IMR-90 (cell line): Measurements from ENCODE around the gene LRFN4. TPM values are rescaled to one million over a fixed set of nuclear protein-coding genes. Genes with fewer than 3 reads are reported as not detected.

Source experiments
- ATAC-seq: fragments of 200-7000 bp; cut with Tn5 transposase; 2 replicates; pipeline ENCODE4 v1.9.1; 2020; ENCODE audit warnings: low read depth, mild to moderate bottlenecking, moderate library complexity
- BruUV-seq: library from RNA; stranded (reverse); fragments of 400-500 nt; replicated peaks from 2 replicates; lab custom pipeline; 2021; lab: Mats Ljungman, UMichigan
- CTCF ChIA-PET: fragments of 300-600 bp; formaldehyde crosslinking; extraction: SDS; loops from one replicate; lab custom pipeline; 2021; ENCODE audit warnings: antibody characterized with exemption; lab: Yijun Ruan, JAX
- POLR2A ChIA-PET: fragments of 300-600 bp; sonication (Branson Sonifier 250); formaldehyde crosslinking; loops from one replicate; lab custom pipeline; 2022; ENCODE audit warnings: antibody characterized with exemption; ENCODE audit not compliant: unreplicated experiment; lab: Charles Lee
- DNase-seq: peaks from one replicate; pipeline ENCODE4 v3.0.0; 2013
- H2AFZ ChIP-seq: replicated peaks from 2 replicates; pipeline ENCODE3; 2013; ENCODE audit warnings: low read length, mild to moderate bottlenecking; ENCODE audit not compliant: poor library complexity
- H2AK5ac ChIP-seq: 2 replicates; pipeline ENCODE4 v1.6.1; 2013; ENCODE audit warnings: low read depth, low read length, inconsistent platforms
- H2AK9ac ChIP-seq: replicated peaks from 2 replicates; pipeline ENCODE3; 2013; ENCODE audit warnings: mild to moderate bottlenecking, low read depth, low read length, moderate library complexity; ENCODE audit not compliant: poor library complexity
- H2BK120ac ChIP-seq: 2 replicates; pipeline ENCODE4 v1.6.1; 2013; ENCODE audit warnings: low read depth, low read length, inconsistent platforms
- H2BK15ac ChIP-seq: 3 replicates; pipeline ENCODE4 v1.6.1; 2013; ENCODE audit warnings: low read depth, low read length, inconsistent platforms
- H2BK20ac ChIP-seq: 2 replicates; pipeline ENCODE4 v1.6.1; 2013; ENCODE audit warnings: low read depth, mild to moderate bottlenecking, inconsistent platforms, low read length, moderate library complexity
- H2BK5ac ChIP-seq: 2 replicates; pipeline ENCODE4 v1.6.1; 2013; ENCODE audit warnings: mild to moderate bottlenecking, low read depth, low read length, inconsistent platforms; ENCODE audit not compliant: poor library complexity, severe bottlenecking
- H3K14ac ChIP-seq: replicated peaks from 2 replicates; pipeline ENCODE4 v1.6.1; 2013; ENCODE audit warnings: low read depth, low read length, inconsistent platforms
- H3K18ac ChIP-seq: 2 replicates; pipeline ENCODE4 v1.6.1; 2013; ENCODE audit warnings: low read depth, low read length, control low read depth
- H3K23ac ChIP-seq: 2 replicates; pipeline ENCODE4 v1.6.1; 2013; ENCODE audit warnings: low read depth, low read length, inconsistent platforms
- H3K27ac ChIP-seq: 2 replicates; pipeline ENCODE4 v1.5.1; 2013; ENCODE audit warnings: mild to moderate bottlenecking, control low read depth, low read length; ENCODE audit not compliant: insufficient read depth
- H3K27me3 ChIP-seq: 2 replicates; pipeline ENCODE4 v1.6.1; 2013; ENCODE audit warnings: low read length; ENCODE audit not compliant: control insufficient read depth, insufficient read depth
- H3K36me3 ChIP-seq: 2 replicates; pipeline ENCODE4 v1.6.1; 2013; ENCODE audit warnings: low read length, mixed read lengths; ENCODE audit not compliant: control insufficient read depth, insufficient read depth
- H3K4ac ChIP-seq: 2 replicates; pipeline ENCODE4 v1.6.1; 2013; ENCODE audit warnings: low read depth, low read length, inconsistent platforms
- H3K4me1 ChIP-seq: 2 replicates; pipeline ENCODE4 v1.6.1; 2013; ENCODE audit warnings: low read length, mixed read lengths; ENCODE audit not compliant: control insufficient read depth, insufficient read depth
- H3K4me2 ChIP-seq: 2 replicates; pipeline ENCODE4 v1.6.1; 2013; ENCODE audit warnings: low read depth, mild to moderate bottlenecking, control low read depth, low read length, moderate library complexity
- H3K4me3 ChIP-seq: 2 replicates; pipeline ENCODE4 v1.5.1; 2013; ENCODE audit warnings: low read depth, mild to moderate bottlenecking, control low read depth, low read length, moderate library complexity; ENCODE audit not compliant: insufficient read depth
- H3K56ac ChIP-seq: 2 replicates; pipeline ENCODE4 v1.6.1; 2013; ENCODE audit warnings: low read length, inconsistent platforms; ENCODE audit not compliant: insufficient read depth; ENCODE audit errors: extremely low read depth
- H3K79me1 ChIP-seq, 2 experiments: 2 replicates each; pipeline ENCODE4 v1.6.1; 2013; ENCODE audit warnings: low read length in 2 of 2, inconsistent platforms in 1 of 2, low read depth in 1 of 2
- H3K9ac ChIP-seq: 2 replicates; pipeline ENCODE4 v1.6.1; 2013; ENCODE audit warnings: low read depth, low read length, control low read depth
- H3K9me1 ChIP-seq: 2 replicates; pipeline ENCODE4 v1.6.1; 2013; ENCODE audit warnings: low read length, inconsistent platforms; ENCODE audit not compliant: insufficient read depth
- H3K9me3 ChIP-seq: 2 replicates; pipeline ENCODE4 v1.6.1; 2013; ENCODE audit warnings: low read length; ENCODE audit not compliant: control insufficient read depth, insufficient read depth
- H4K20me1 ChIP-seq: 2 replicates; pipeline ENCODE4 v1.6.1; 2013; ENCODE audit warnings: low read length, inconsistent platforms; ENCODE audit not compliant: insufficient read depth
- H4K5ac ChIP-seq: 2 replicates; pipeline ENCODE4 v1.6.1; 2013; ENCODE audit warnings: mild to moderate bottlenecking, low read depth, low read length, control low read depth
- H4K8ac ChIP-seq, 2 experiments: 2 replicates each; pipeline ENCODE4 v1.6.1; 2013; ENCODE audit warnings: low read depth in 2 of 2, low read length in 2 of 2, control low read depth in 1 of 2, inconsistent platforms in 1 of 2
- H4K91ac ChIP-seq: 2 replicates; pipeline ENCODE4 v1.6.1; 2013; ENCODE audit warnings: low read depth, low read length, inconsistent platforms; ENCODE audit not compliant: insufficient read depth
- CEBPB ChIP-seq: IDR thresholded peaks from 2 replicates; pipeline ENCODE4 v1.6.1; 2012; ENCODE audit warnings: low read depth, low read length, improper control_type of control experiment
- MAZ ChIP-seq: IDR thresholded peaks from 2 replicates; pipeline ENCODE4 v1.6.1; 2012; ENCODE audit warnings: low read depth, mild to moderate bottlenecking, low read length, improper control_type of control experiment, moderate library complexity, borderline replicate concordance
- RCOR1 ChIP-seq: IDR thresholded peaks from 2 replicates; pipeline ENCODE4 v1.6.1; 2012; ENCODE audit warnings: mild to moderate bottlenecking, low read length, improper control_type of control experiment; ENCODE audit not compliant: insufficient replicate concordance
- WGBS, 2 experiments: methylation state at CpG; one replicate each; pipeline versions ENCODE4 v1.1.5 to v1.1.7; 2013; ENCODE audit warnings: missing lambda C conversion rate in 2 of 2; ENCODE audit not compliant: insufficient read length in 1 of 2; ENCODE audit errors: extremely low coverage in 2 of 2; 5-methylcytosine and 5-hydroxymethylcytosine counted together
- dilution Hi-C: fragments of 300-500 bp; cut with HindIII; formaldehyde crosslinking; loops from one replicate; pipeline ENCODE4 v1.14.3; 2018; ENCODE audit warnings: low sequenced_read_pairs; ENCODE audit not compliant: unreplicated experiment
- in situ Hi-C: fragments of 300-500 bp; cut with MboI; formaldehyde crosslinking; loops from 3 replicates; pipeline ENCODE4 v1.14.3; 2019; ENCODE audit warnings: low sequenced_read_pairs, inconsistent platforms, mixed read lengths
- intact Hi-C: fragments of 100-400 bp; cut with micrococcal nuclease; formaldehyde crosslinking; loops from 2 replicates; pipeline ENCODE4 v1.10.0; 2022
- polyA plus RNA-seq, 3 experiments: library from polyadenylated mRNA; depleted of rRNA; stranded (reverse); fragments of >200 nt; gene quantifications; 2 replicates each; pipeline ENCODE4 v1.2.3, GENCODE V29; 2012; ENCODE audit warnings: low replicate concordance in 1 of 3
- total RNA-seq: library from RNA; depleted of rRNA; stranded (reverse); fragments of >200 nt; gene quantifications from 2 replicates; pipeline ENCODE4 v1.2.3, GENCODE V29; 2012

Gene LRFN4
- total and polyA plus RNA-seq, 2 of the 4 experiments (the other 2 are of a cell fraction), result 6.1 to 18.9 TPM

- intact Hi-C loops, result no loop called here
- Histone ChIP-seq H3K4me2 (no peak overlapping the region), H4K8ac (no peak overlapping the region), H3K27me3 (no peaks in the 10 kb centered on the region), H3K9ac (no peak overlapping the region), H2AK9ac (peak overlapping the region; percentile 66), H3K23ac (no peak overlapping the region), H3K79me1 (no peaks in the 10 kb centered on the region), H4K91ac (no peak overlapping the region), H3K9me3 (no peaks in the 10 kb centered on the region), H3K4me1 (peaks cover 2% of the 10 kb centered on the region; the same call in 1 of the 2 replicates), H4K20me1 (no peaks in the 10 kb centered on the region), H3K36me3 (peaks cover 47% of the 10 kb centered on the region; the same call in 1 of the 2 replicates), H4K5ac (no peak overlapping the region), H3K56ac (no peak overlapping the region), H3K4me3 (no peak overlapping the region), H2BK15ac (no peak overlapping the region), H3K4ac (no peak overlapping the region), H2AK5ac (no peak overlapping the region), H3K14ac (no peak overlapping the region), H2BK120ac (no peak overlapping the region), H3K9me1 (no peaks in the 10 kb centered on the region), H2AFZ (no peak overlapping the region), H2BK20ac (no peak overlapping the region), H3K18ac (no peak overlapping the region), H3K27ac (no peak overlapping the region), H2BK5ac (no peak overlapping the region)
- DNase-seq (no peak), ATAC-seq (no peak)
- no peak for TF ChIP-seq MAZ
- no peak for TF ChIP-seq RCOR1
- no peak for TF ChIP-seq CEBPB
- in situ Hi-C loops, result no loop called here
- BruUV-seq, result no TSS peak
- CTCF ChIA-PET, result no interaction called here
- 70% methylated on average over 20 of the region's 27 CpGs; no CpG with 5 or more reads in 1 of the 2 experiments for WGBS, 2 experiments
- dilution Hi-C loops, result no loop called here
- POLR2A ChIA-PET, result no interaction called here
Measured at GRCh38 chr11:66868726-66869566, 12.1 kb downstream of the LRFN4 start.
